ENCODE results near the gene NPPA.

- TF ChIP-seq CTCF (IDR thresholded peaks at IDR 0.05 in 4 of 5, conservative IDR thresholded peaks at IDR 0.05 in 1 of 5): no peak
- TF ChIP-seq POLR2A (IDR thresholded peaks at IDR 0.05): no peak
Measured at GRCh38 chr1:11841245-11842153, 6.1 kb downstream of the NPPA start.

Measured in gastrocnemius medialis (tissue), 4 donors.